Tibial artery (tissue), 4 donors: Measurements from ENCODE around the gene SMAD3.
A peak's percentile ranks its signal among the peaks of the same experiment; 100 is the strongest.

ENCODE experiments used
- DNase-seq, 2 donors: peaks; one replicate each; pipeline ENCODE4 v3.0.0-alpha.2; 2019
- H3K27ac ChIP-seq, 2 donors: fragments of 200-600 bp; sonication (generic) in 1 of 2; 1 replicate in 1 of 2; 2 replicates in 1 of 2; pipeline ENCODE4 v1.5.1; 2018 to 2019; ENCODE audit warnings: mild to moderate bottlenecking in 1 of 2
- H3K27me3 ChIP-seq, 2 donors: fragments of 200-600 bp; sonication (generic) in 1 of 2; one replicate each; pipeline versions ENCODE4 v1.5.1 to v1.6.0; 2016 to 2019
- H3K36me3 ChIP-seq, 3 donors: fragments of 200-600 bp; sonication (generic) in 2 of 3; one replicate each; pipeline ENCODE4 v1.5.1; 2016 to 2019; ENCODE audit warnings: mild to moderate bottlenecking in 2 of 3
- H3K4me1 ChIP-seq, 4 donors: fragments of 200-600 bp; sonication (generic) in 2 of 4; 1 replicate in 3 of 4; 2 replicates in 1 of 4; pipeline ENCODE4 v1.5.1; 2016 to 2019
- H3K4me3 ChIP-seq, 2 donors: fragments of 200-600 bp; sonication (generic) in 1 of 2; 1 replicate in 1 of 2; 2 replicates in 1 of 2; pipeline ENCODE4 v1.5.1; 2018 to 2019; ENCODE audit warnings: mild to moderate bottlenecking in 2 of 2
- H3K9me3 ChIP-seq, 3 donors: fragments of 200-600 bp; sonication (generic) in 1 of 3; one replicate each; pipeline ENCODE4 v1.5.1; 2016 to 2019
- CTCF ChIP-seq, 2 experiments: fragments of 200-600 bp in 1 of 2; fragments of 450-650 bp in 1 of 2; IDR thresholded peaks; one replicate each; pipeline ENCODE4 v1.5.1; 2017 to 2019; ENCODE audit warnings: antibody characterized with exemption in 2 of 2, mild to moderate bottlenecking in 1 of 2, moderate library complexity in 1 of 2
- intact Hi-C: fragments of 100-400 bp; cut with DNase I; formaldehyde crosslinking; loops from one replicate; pipeline ENCODE4 v1.15.0; 2023; ENCODE audit warnings: low total_unique reads

Gene SMAD3

GRCh38 chr15:67157521-67158252, 92.3 kb downstream of the SMAD3 start:
- H3K27me3 ChIP-seq, result no peaks in the 10 kb centered on the region
- H3K27ac ChIP-seq, result no peak overlapping the region
- no peaks in the 10 kb centered on the region for H3K9me3 ChIP-seq
- intact Hi-C loops, result no loop called here
- peak in 1 of 2 donors; percentile 41 for DNase-seq
- H3K4me3 ChIP-seq, result no peak overlapping the region
- peaks cover 0 to 15% (median 9%) of the 10 kb centered on the region in 4 donors for H3K4me1 ChIP-seq
- no peaks in the 10 kb centered on the region for H3K36me3 ChIP-seq
- TF ChIP-seq CTCF (IDR thresholded peaks at IDR 0.05), result no peak

- no peak for TF ChIP-seq CTCF (IDR thresholded peaks at IDR 0.05)
- Histone ChIP-seq H3K4me1 (peaks cover 0 to 15% (median 9%) of the 10 kb centered on the region in 4 donors), H3K9me3 (no peaks in the 10 kb centered on the region), H3K36me3 (no peaks in the 10 kb centered on the region), H3K4me3 (no peak overlapping the region), H3K27me3 (no peaks in the 10 kb centered on the region), H3K27ac (no peak overlapping the region)
- intact Hi-C loops, result no loop called here
- peak in 1 of 2 donors; percentile 56 for DNase-seq
These were observed 93.0 kb downstream of the SMAD3 start for GRCh38 chr15:67158367-67158766.

- H3K27me3 ChIP-seq, result no peaks in the 10 kb centered on the region
- no peak overlapping the region for H3K27ac ChIP-seq
- H3K4me3 ChIP-seq, result no peak overlapping the region
- peak in 1 of 2 donors; percentile 24 for DNase-seq
- H3K4me1 ChIP-seq, result peaks cover 0 to 36% (median 24%) of the 10 kb centered on the region in 4 donors
- TF ChIP-seq CTCF (IDR thresholded peaks at IDR 0.05), result no peak
- no peaks in the 10 kb centered on the region for H3K9me3 ChIP-seq
- peaks cover 0 to 15% (median 0%) of the 10 kb centered on the region in 3 donors for H3K36me3 ChIP-seq
- intact Hi-C loops, result no loop called here
These were observed 96.0 kb downstream of the SMAD3 start for GRCh38 chr15:67161412-67161811.

GRCh38 chr15:67161881-67162280, 96.5 kb downstream of the SMAD3 start:
- H3K27me3 ChIP-seq, result no peaks in the 10 kb centered on the region
- intact Hi-C loops, result no loop called here
- H3K9me3 ChIP-seq, result no peaks in the 10 kb centered on the region
- peak in 1 of 2 donors; percentile 51 for DNase-seq
- H3K27ac ChIP-seq, result no peak overlapping the region
- H3K4me1 ChIP-seq, result peaks cover 0 to 39% (median 29%) of the 10 kb centered on the region in 4 donors
- peaks cover 0 to 20% (median 4%) of the 10 kb centered on the region in 3 donors for H3K36me3 ChIP-seq
- H3K4me3 ChIP-seq, result no peak overlapping the region
- TF ChIP-seq CTCF (IDR thresholded peaks at IDR 0.05), result no peak

GRCh38 chr15:67163180-67163579, 97.8 kb downstream of the SMAD3 start:
- intact Hi-C loops, result no loop called here
- Histone ChIP-seq H3K27ac (no peak overlapping the region), H3K4me1 (peaks cover 0 to 44% (median 42%) of the 10 kb centered on the region in 4 donors), H3K27me3 (no peaks in the 10 kb centered on the region), H3K36me3 (peaks cover 0 to 32% (median 11%) of the 10 kb centered on the region in 3 donors), H3K9me3 (no peaks in the 10 kb centered on the region), H3K4me3 (no peak overlapping the region)
- no peak for TF ChIP-seq CTCF (IDR thresholded peaks at IDR 0.05)
- DNase-seq, result peak in 1 of 2 donors; percentile 17
